ENCODE data around the gene DNAJC13.

The DNAJC13 gene

GRCh38 chr3:132488151-132488550, 70.8 kb downstream of the DNAJC13 start:
- Histone ChIP-seq H3K36me3 (ENCODE audit: insufficient read depth, low read length) (peaks cover 69% of the 10 kb centered on the region), H3K9me3 (ENCODE audit: low read length) (no peaks in the 10 kb centered on the region), H3K9me2 (ENCODE audit: low read depth, low read length) (no peaks in the 10 kb centered on the region), H3K4me3 (ENCODE audit: low read depth, low read length, poor library complexity, severe bottlenecking) (no peak overlapping the region), H3F3A (ENCODE audit: insufficient read depth, low read length) (no peaks in the 10 kb centered on the region), H3K27ac (ENCODE audit: low read depth, low read length, poor library complexity, severe bottlenecking) (no peak overlapping the region), H3K27me3 (ENCODE audit: insufficient read depth, low read length) (no peaks in the 10 kb centered on the region), H3K4me2 (ENCODE audit: low read length) (no peak overlapping the region), H3K79me2 (ENCODE audit: insufficient read depth, low read length) (no peaks in the 10 kb centered on the region), H4K20me1 (ENCODE audit: insufficient read depth, low read length) (no peaks in the 10 kb centered on the region), H3K9ac (ENCODE audit: low read length) (no peak overlapping the region), H3K4me1 (ENCODE audit: insufficient read depth, low read length, severe bottlenecking) (no peaks in the 10 kb centered on the region), H2AFZ (ENCODE audit: low read length) (no peak overlapping the region)
- TF ChIP-seq EZH2 (IDR thresholded peaks at IDR 0.05; ENCODE audit: borderline replicate concordance, low read length) = no peak
- TF ChIP-seq CTCF (IDR thresholded peaks at IDR 0.05; ENCODE audit: low read length) = no peak

DNA sequence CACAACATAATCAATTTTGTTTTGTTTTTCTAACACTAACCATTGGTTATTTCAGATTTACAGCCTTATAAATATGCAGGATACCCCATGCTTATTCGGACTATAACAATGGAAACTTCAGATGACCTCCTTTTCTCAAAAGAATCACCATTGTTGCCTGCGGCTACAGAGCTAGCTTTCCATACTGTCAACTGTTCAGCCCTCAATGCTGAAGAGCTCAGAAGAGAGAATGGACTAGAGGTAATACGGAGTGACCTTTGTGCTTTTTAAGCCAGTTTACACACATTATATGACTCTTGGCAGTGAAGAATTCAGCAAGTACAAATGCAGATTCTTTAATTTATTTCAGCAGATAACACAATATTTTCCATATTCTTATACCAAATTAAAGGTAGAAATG, 81.8 kb downstream of the DNAJC13 start:
- Histone ChIP-seq H3K27me3 (ENCODE audit: insufficient read depth, low read length) (no peaks in the 10 kb centered on the region), H3K4me1 (ENCODE audit: insufficient read depth, low read length, severe bottlenecking) (no peaks in the 10 kb centered on the region), H3K9me2 (ENCODE audit: low read depth, low read length) (no peaks in the 10 kb centered on the region), H3K36me3 (ENCODE audit: insufficient read depth, low read length) (peaks cover 95% of the 10 kb centered on the region), H3K9me3 (ENCODE audit: low read length) (no peaks in the 10 kb centered on the region), H2AFZ (ENCODE audit: low read length) (no peak overlapping the region), H3K9ac (ENCODE audit: low read length) (no peak overlapping the region), H3K79me2 (ENCODE audit: insufficient read depth, low read length) (no peaks in the 10 kb centered on the region), H3K4me3 (ENCODE audit: low read depth, low read length, poor library complexity, severe bottlenecking) (no peak overlapping the region), H3F3A (ENCODE audit: insufficient read depth, low read length) (no peaks in the 10 kb centered on the region), H3K4me2 (ENCODE audit: low read length) (no peak overlapping the region), H4K20me1 (ENCODE audit: insufficient read depth, low read length) (no peaks in the 10 kb centered on the region), H3K27ac (ENCODE audit: low read depth, low read length, poor library complexity, severe bottlenecking) (no peak overlapping the region)
- TF ChIP-seq EZH2 (IDR thresholded peaks at IDR 0.05; ENCODE audit: borderline replicate concordance, low read length) (no peak), CTCF (IDR thresholded peaks at IDR 0.05; ENCODE audit: low read length) (no peak)

GRCh38 chr3:132503559-132503958, 86.3 kb downstream of the DNAJC13 start:
- Histone ChIP-seq H3K4me1 (ENCODE audit: insufficient read depth, low read length, severe bottlenecking) (no peaks in the 10 kb centered on the region), H4K20me1 (ENCODE audit: insufficient read depth, low read length) (no peaks in the 10 kb centered on the region), H3K9me2 (ENCODE audit: low read depth, low read length) (no peaks in the 10 kb centered on the region), H3K4me2 (ENCODE audit: low read length) (no peak overlapping the region), H2AFZ (ENCODE audit: low read length) (no peak overlapping the region), H3K9me3 (ENCODE audit: low read length) (no peaks in the 10 kb centered on the region), H3K9ac (ENCODE audit: low read length) (no peak overlapping the region), H3K36me3 (ENCODE audit: insufficient read depth, low read length) (peaks cover 91% of the 10 kb centered on the region), H3K79me2 (ENCODE audit: insufficient read depth, low read length) (no peaks in the 10 kb centered on the region), H3K27ac (ENCODE audit: low read depth, low read length, poor library complexity, severe bottlenecking) (no peak overlapping the region), H3K4me3 (ENCODE audit: low read depth, low read length, poor library complexity, severe bottlenecking) (no peak overlapping the region), H3K27me3 (ENCODE audit: insufficient read depth, low read length) (no peaks in the 10 kb centered on the region), H3F3A (ENCODE audit: insufficient read depth, low read length) (no peaks in the 10 kb centered on the region)
- TF ChIP-seq CTCF (IDR thresholded peaks at IDR 0.05; ENCODE audit: low read length) (no peak), EZH2 (IDR thresholded peaks at IDR 0.05; ENCODE audit: borderline replicate concordance, low read length) (no peak)
